Fibroblast of gingiva (primary cell): ENCODE data around the gene ESRRB.

Experiments
- DNase-seq: peaks from one replicate; pipeline ENCODE4 v3.0.0-alpha.2; 2011; ENCODE audit warnings: low read depth

Gene ESRRB

GRCh38 chr14:76352639-76353281 lies 23.2 kb upstream of the ESRRB start:
- peak; percentile 49 for DNase-seq

- DNase-seq = no peak
Measured at GRCh38 chr14:76354310-76354709, 21.6 kb upstream of the ESRRB start.

GRCh38 chr14:76355771-76356170 lies 20.2 kb upstream of the ESRRB start:
- no peak for DNase-seq

- no peak for DNase-seq
Measured at GRCh38 chr14:76371066-76371465, 4.9 kb upstream of the ESRRB start.

- DNase-seq = no peak
Measured at GRCh38 chr14:76373456-76373855, 2.5 kb upstream of the ESRRB start.

GRCh38 chr14:76375484-76375883 lies 453 bp upstream of the ESRRB start:
- no peak for DNase-seq

- no peak for DNase-seq
Measured at GRCh38 chr14:76376409-76376877, 506 bp downstream of the ESRRB start.

- no peak for DNase-seq
Measured at GRCh38 chr14:76376878-76377734, 1.2 kb downstream of the ESRRB start.

- DNase-seq = no peak
Measured at GRCh38 chr14:76377735-76378074, 1.8 kb downstream of the ESRRB start.

- no peak for DNase-seq
Measured at GRCh38 chr14:76380991-76381390, 5.1 kb downstream of the ESRRB start.

- DNase-seq = no peak
Measured at GRCh38 chr14:76381817-76382494, 6.0 kb downstream of the ESRRB start.

GRCh38 chr14:76382495-76382832 lies 6.5 kb downstream of the ESRRB start:
- no peak for DNase-seq

- no peak for DNase-seq
Measured at GRCh38 chr14:76385435-76385834, 9.5 kb downstream of the ESRRB start.

- DNase-seq = peak; percentile 46
Measured at GRCh38 chr14:76386944-76387782, 11.2 kb downstream of the ESRRB start.

GRCh38 chr14:76389841-76390240 lies 13.9 kb downstream of the ESRRB start:
- DNase-seq = no peak

GRCh38 chr14:76390621-76391020 lies 14.7 kb downstream of the ESRRB start:
- no peak for DNase-seq

GRCh38 chr14:76391981-76392690 lies 16.2 kb downstream of the ESRRB start:
- no peak for DNase-seq

- no peak for DNase-seq
Measured at GRCh38 chr14:76394569-76394968, 18.6 kb downstream of the ESRRB start.

- DNase-seq = no peak
Measured at GRCh38 chr14:76395161-76395560, 19.2 kb downstream of the ESRRB start.

- DNase-seq = no peak
Measured at GRCh38 chr14:76396714-76397187, 20.8 kb downstream of the ESRRB start.

- DNase-seq = no peak
Measured at GRCh38 chr14:76405627-76406026, 29.7 kb downstream of the ESRRB start.
